H1 (cell line): ENCODE measurements around the gene SNRPA1. TPM values are rescaled to one million over a fixed set of nuclear protein-coding genes. Genes with fewer than 3 reads are reported as not detected.
A peak's percentile ranks its signal among the peaks of the same experiment; 100 is the strongest.

Experiments used
- CTCF ChIA-PET: fragments of 300-600 bp; sonication (Branson Sonifier 250); formaldehyde crosslinking; loops from one replicate; lab custom pipeline; 2021; ENCODE audit not compliant: partially characterized antibody; lab: Charles Lee
- POLR2A ChIA-PET: fragments of 300-600 bp; sonication (Branson Sonifier 250); formaldehyde crosslinking; loops from one replicate; lab custom pipeline; 2021; ENCODE audit warnings: inconsistent platforms; ENCODE audit not compliant: partially characterized antibody; lab: Charles Lee
- DNase-seq, 2 experiments: peaks; one replicate each; pipeline versions ENCODE4 v3.0.0 to v3.0.0-alpha.2; 2010 to 2022; ENCODE audit warnings: low spot score in 2 of 2, low read depth in 1 of 2, mixed read lengths in 1 of 2
- FAIRE-seq: peaks from 2 replicates; lab custom pipeline; 2011; peaks lifted over from hg19 to GRCh38; lab: Jason Lieb, UNC
- H2AFZ ChIP-seq: 2 replicates; pipeline ENCODE4 v1.8.1; 2012; ENCODE audit warnings: low read length, inconsistent platforms
- H2AK5ac ChIP-seq: 2 replicates; pipeline ENCODE4 v1.6.1; 2013; ENCODE audit warnings: low read depth, low read length
- H2BK120ac ChIP-seq: replicated peaks from 2 replicates; pipeline ENCODE3; 2013; ENCODE audit warnings: low read depth, low read length, inconsistent platforms
- H2BK12ac ChIP-seq: 2 replicates; pipeline ENCODE4 v1.6.1; 2013; ENCODE audit warnings: low read depth, low read length
- H2BK15ac ChIP-seq: 2 replicates; pipeline ENCODE4 v1.6.1; 2013; ENCODE audit warnings: low read length
- H2BK20ac ChIP-seq: 2 replicates; pipeline ENCODE4 v1.6.1; 2013; ENCODE audit warnings: low read length
- H2BK5ac ChIP-seq: 2 replicates; pipeline ENCODE4 v1.6.1; 2013; ENCODE audit warnings: low read depth, low read length
- H3K14ac ChIP-seq: 2 replicates; pipeline ENCODE4 v1.6.1; 2013; ENCODE audit warnings: inconsistent platforms; ENCODE audit not compliant: insufficient read length
- H3K18ac ChIP-seq: 2 replicates; pipeline ENCODE4 v1.6.1; 2013; ENCODE audit warnings: low read length; ENCODE audit errors: extremely low read depth
- H3K23ac ChIP-seq: 2 replicates; pipeline ENCODE4 v1.6.1; 2013; ENCODE audit warnings: inconsistent platforms; ENCODE audit not compliant: insufficient read length
- H3K23me2 ChIP-seq: 2 replicates; pipeline ENCODE4 v1.6.1; 2013; ENCODE audit warnings: low read depth, low read length
- H3K27ac ChIP-seq: 2 replicates; pipeline ENCODE4 v1.6.1; 2011; ENCODE audit warnings: low read depth, low read length, inconsistent platforms
- H3K27me3 ChIP-seq, 4 experiments: replicated peaks in 1 of 4; 1 replicate in 1 of 4; 2 replicates in 3 of 4; pipeline versions ENCODE4 v1.6.1 to v1.8.1; 2011 to 2013; ENCODE audit warnings: low read length in 3 of 4, mild to moderate bottlenecking in 3 of 4, inconsistent platforms in 2 of 4, mixed read lengths in 2 of 4, moderate library complexity in 1 of 4; ENCODE audit not compliant: control insufficient read depth in 3 of 4, insufficient read depth in 3 of 4; ENCODE audit errors: extremely low read depth in 1 of 4
- H3K36me3 ChIP-seq, 4 experiments: 2 replicates each; pipeline versions ENCODE4 v1.6.1 to v1.8.1; 2011 to 2013; ENCODE audit warnings: mild to moderate bottlenecking in 4 of 4, low read length in 3 of 4, moderate library complexity in 2 of 4, control low read depth in 1 of 4, inconsistent platforms in 1 of 4; ENCODE audit not compliant: insufficient read depth in 4 of 4, control insufficient read depth in 2 of 4
- H3K4ac ChIP-seq: replicated peaks from 2 replicates; pipeline ENCODE3; 2013; ENCODE audit warnings: low read length, low read depth, mixed read lengths, inconsistent platforms; ENCODE audit not compliant: insufficient read length
- H3K4me1 ChIP-seq, 4 experiments: replicated peaks in 1 of 4; 1 replicate in 1 of 4; 2 replicates in 3 of 4; pipeline versions ENCODE4 v1.6.1 to v1.8.1; 2011 to 2013; ENCODE audit warnings: low read length in 3 of 4, inconsistent platforms in 2 of 4, mixed read lengths in 1 of 4; ENCODE audit not compliant: insufficient read depth in 4 of 4, control insufficient read depth in 3 of 4
- H3K4me2 ChIP-seq, 2 experiments: 2 replicates each; pipeline versions ENCODE4 v1.6.1 to v1.8.1; 2011 to 2013; ENCODE audit warnings: low read depth in 2 of 2, low read length in 2 of 2, control low read depth in 1 of 2, inconsistent platforms in 1 of 2, mild to moderate bottlenecking in 1 of 2; ENCODE audit not compliant: insufficient read depth in 1 of 2
- H3K4me3 ChIP-seq, 4 experiments: fragments of 200-600, 300-600 bp in 1 of 4; sonication (generic), shearing (Covaris generic), sonication (Bioruptor Twin) in 1 of 4; 2 replicates each; pipeline versions ENCODE4 v1.5.1 to v1.8.1; 2011 to 2016; ENCODE audit warnings: low read length in 4 of 4, low read depth in 3 of 4, control low read depth in 2 of 4, inconsistent platforms in 2 of 4, mild to moderate bottlenecking in 2 of 4, mixed read lengths in 1 of 4, moderate library complexity in 1 of 4; ENCODE audit not compliant: insufficient read depth in 2 of 4; ENCODE audit errors: extremely low read depth in 1 of 4
- H3K56ac ChIP-seq: replicated peaks from 2 replicates; pipeline ENCODE3; 2013; ENCODE audit warnings: low read depth, mild to moderate bottlenecking, mixed read lengths, low read length, inconsistent platforms; ENCODE audit not compliant: insufficient read length
- H3K79me1 ChIP-seq: 2 replicates; pipeline ENCODE4 v1.6.1; 2013; ENCODE audit warnings: low read depth, low read length, control low read depth
- H3K79me2 ChIP-seq, 2 experiments: 2 replicates each; pipeline versions ENCODE4 v1.6.1 to v1.8.1; 2012 to 2013; ENCODE audit warnings: low read length in 2 of 2, mild to moderate bottlenecking in 2 of 2, inconsistent platforms in 1 of 2; ENCODE audit not compliant: insufficient read depth in 2 of 2, control insufficient read depth in 1 of 2
- H3K9ac ChIP-seq, 4 experiments: replicated peaks in 1 of 4; 1 replicate in 1 of 4; 2 replicates in 3 of 4; pipeline versions ENCODE4 v1.6.1 to v1.8.1; 2011 to 2013; ENCODE audit warnings: low read depth in 3 of 4, low read length in 3 of 4, control low read depth in 2 of 4, mild to moderate bottlenecking in 2 of 4, moderate library complexity in 2 of 4, inconsistent platforms in 1 of 4; ENCODE audit errors: extremely low read depth in 1 of 4
- H3K9me3 ChIP-seq, 2 experiments: 2 replicates each; pipeline versions ENCODE4 v1.6.1 to v1.8.1; 2012 to 2013; ENCODE audit warnings: mild to moderate bottlenecking in 2 of 2, moderate library complexity in 2 of 2, control low read depth in 1 of 2, inconsistent platforms in 1 of 2, low read depth in 1 of 2, low read length in 1 of 2, mixed read lengths in 1 of 2; ENCODE audit not compliant: insufficient read depth in 2 of 2
- H4K20me1 ChIP-seq, 2 experiments: replicated peaks in 1 of 2; 2 replicates each; pipeline versions ENCODE3 to v1.8.1; 2011 to 2013; ENCODE audit warnings: inconsistent platforms in 2 of 2, low read length in 2 of 2, mild to moderate bottlenecking in 1 of 2; ENCODE audit not compliant: insufficient read depth in 2 of 2, control insufficient read depth in 1 of 2
- H4K5ac ChIP-seq: 2 replicates; pipeline ENCODE4 v1.6.1; 2013; ENCODE audit warnings: low read length, low read depth, mixed read lengths, inconsistent platforms; ENCODE audit not compliant: insufficient read length
- H4K8ac ChIP-seq: 2 replicates; pipeline ENCODE4 v1.8.0; 2013; ENCODE audit warnings: mild to moderate bottlenecking, moderate library complexity, low read length, inconsistent platforms; ENCODE audit not compliant: insufficient read depth; ENCODE audit errors: extremely low read depth
- H4K91ac ChIP-seq: replicated peaks from 2 replicates; pipeline ENCODE3; 2013; ENCODE audit warnings: low read length, mixed read lengths, inconsistent platforms; ENCODE audit not compliant: insufficient read length
- BACH1 ChIP-seq: IDR thresholded peaks from 2 replicates; pipeline ENCODE4 v1.6.1; 2012; ENCODE audit warnings: low read length, improper control_type of control experiment
- BRCA1 ChIP-seq: IDR thresholded peaks from 2 replicates; pipeline ENCODE4 v1.6.1; 2012; ENCODE audit warnings: low read depth, low read length, improper control_type of control experiment
- CHD2 ChIP-seq: IDR thresholded peaks from 2 replicates; pipeline ENCODE4 v1.6.1; 2012; ENCODE audit warnings: low read length, improper control_type of control experiment
- CREB1 ChIP-seq: IDR thresholded peaks from 2 replicates; pipeline ENCODE4 v1.6.1; 2012; ENCODE audit warnings: inconsistent platforms
- KDM5A ChIP-seq: fragments of 200-600 bp; IDR thresholded peaks from 2 replicates; pipeline ENCODE4 v1.7.1; 2012; ENCODE audit warnings: mild to moderate bottlenecking, low read length, inconsistent platforms, mixed read lengths
- RBBP5 ChIP-seq: IDR thresholded peaks from 2 replicates; pipeline ENCODE4 v1.7.1; 2012; ENCODE audit warnings: low read depth, mild to moderate bottlenecking, inconsistent platforms, low read length, moderate library complexity, borderline replicate concordance
- RNF2 ChIP-seq: fragments of 200-900, 300-1000 bp; sonication (generic); IDR thresholded peaks from 2 replicates; pipeline ENCODE4 v1.7.1; 2016; ENCODE audit warnings: borderline replicate concordance, low read depth, mild to moderate bottlenecking, antibody characterized with exemption, low read length; ENCODE audit not compliant: poor library complexity, severe bottlenecking; ENCODE audit errors: missing control alignments
- SP4 ChIP-seq: IDR thresholded peaks from 2 replicates; pipeline ENCODE4 v1.6.1; 2012; ENCODE audit warnings: low read length, inconsistent platforms
- YY1 ChIP-seq: IDR thresholded peaks from 2 replicates; pipeline ENCODE4 v1.6.1; 2011; ENCODE audit warnings: low read depth, mild to moderate bottlenecking, low read length
- ZNF274 ChIP-seq: IDR thresholded peaks from 2 replicates; pipeline ENCODE4 v1.7.0; 2012; ENCODE audit warnings: low read length, borderline replicate concordance; ENCODE audit errors: extremely low read depth
- WGBS, 2 experiments: shearing (Covaris generic) in 1 of 2; methylation state at CpG; one replicate each; pipeline versions ENCODE4 v1.1.6 to v1.1.7; 2013 to 2015; ENCODE audit warnings: low lambda C conversion rate in 2 of 2, mixed read lengths in 2 of 2, inconsistent platforms in 1 of 2, low coverage in 1 of 2, missing lambda C conversion rate in 1 of 2; ENCODE audit not compliant: insufficient replicate concordance in 2 of 2, insufficient coverage in 1 of 2, insufficient read length in 1 of 2; ENCODE audit errors: extremely low coverage in 1 of 2, missing lambda C conversion rate in 1 of 2; 5-methylcytosine and 5-hydroxymethylcytosine counted together
- polyA plus RNA-seq, 7 experiments: library from polyadenylated mRNA; depleted of rRNA in 3 of 7; stranded (reverse) in 5 of 7; unstranded in 2 of 7; fragments of >200 nt in 5 of 7; fragments of 200-250 nt in 2 of 7; gene quantifications; 1 replicate in 5 of 7; 2 replicates in 1 of 7; 4 replicates in 1 of 7; pipeline versions ENCODE4 v1.2.1 to v1.2.3, GENCODE V29; 2011 to 2013; ENCODE audit warnings: missing spikeins in 2 of 7, mixed read lengths in 2 of 7
- total RNA-seq: library from RNA; stranded (reverse); fragmentation: NEBNext Ultra II Directional; extraction: Animal tissue kit (Norgen Biotek cat#: 25700); gene quantifications from 2 replicates; pipeline ENCODE4 v1.2.1, GENCODE V29; 2021

Gene SNRPA1
- total and polyA plus RNA-seq, 2 of the 8 experiments (the other 6 are each of a cell fraction or from before 2014, with no cell fraction given), result 140 to 221 TPM

DNA sequence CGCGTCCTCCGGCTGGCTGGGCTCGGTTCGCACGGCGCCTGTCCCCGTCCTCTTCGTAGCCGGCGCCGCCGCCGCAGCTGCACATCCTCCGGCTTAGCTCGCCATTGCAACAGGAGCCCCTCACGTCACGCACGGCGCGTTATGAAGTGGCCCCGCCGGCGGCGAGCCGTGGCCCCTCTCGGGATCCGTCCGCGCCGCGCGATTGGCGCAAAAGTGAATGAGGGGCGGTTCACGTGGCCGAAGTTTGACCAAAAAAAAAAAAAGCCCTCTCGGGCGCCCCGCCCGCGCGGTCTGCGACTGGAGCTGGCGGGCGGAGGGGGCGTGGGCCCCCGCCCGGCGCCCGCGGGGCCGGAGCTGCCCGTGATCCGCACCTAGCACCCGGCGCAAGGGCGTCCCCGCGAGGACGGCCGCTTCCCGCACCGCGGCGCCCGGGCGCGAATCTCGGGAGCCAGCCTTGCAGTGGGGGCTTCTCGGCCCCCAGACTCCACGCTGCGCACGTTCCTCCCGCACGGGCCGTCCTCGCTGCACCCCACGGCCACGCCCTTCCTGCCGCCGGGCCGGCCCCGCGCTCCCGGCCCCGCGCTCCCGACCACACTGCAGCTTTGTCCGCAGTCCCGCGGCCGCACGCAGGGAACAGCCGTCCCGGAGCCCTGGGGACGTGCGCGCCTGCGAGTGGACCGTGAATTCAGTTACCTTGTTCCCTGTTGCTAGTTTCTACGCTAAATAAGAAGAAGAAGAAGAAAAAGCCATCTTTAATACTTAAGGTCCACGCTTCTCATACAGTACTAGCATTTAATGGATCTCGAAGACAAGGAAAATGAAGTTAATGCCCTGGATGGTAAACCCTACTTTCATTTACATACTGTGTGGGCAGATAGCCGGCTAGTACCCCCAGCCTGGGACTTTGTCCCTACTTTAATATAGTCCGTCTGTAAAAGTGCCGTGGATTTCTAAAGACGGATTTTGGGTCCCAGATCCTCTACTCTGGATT, 42.9 kb downstream of the SNRPA1 start, which contains the start of gene CHSY1:
TSS of gene CHSY1 (minus strand) at position 219 of the 991 bp plus-strand sequence. CDS start 592 bp downstream, outside the sequence.
- Histone ChIP-seq H3K18ac (peak within 1 kb of the TSS; percentile 84), H3K9me3 (no peaks in the 10 kb centered on the region), H3K79me2 (peaks cover 19 to 43% of the 10 kb centered on the region in 2 experiments), H2BK12ac (no peak within 1 kb of the TSS), H3K4me2 (peak within 1 kb of the TSS; percentile 89 to 97), H3K23ac (no peak within 1 kb of the TSS), H3K27ac (peak within 1 kb of the TSS; percentile 18; the same call in 1 of the 2 replicates), H2BK5ac (peak within 1 kb of the TSS; percentile 26; the same call in 1 of the 2 replicates), H3K4me1 (peaks cover 6 to 14% (median 11%) of the 10 kb centered on the region in 4 experiments), H2AK5ac (no peak within 1 kb of the TSS), H3K14ac (no peak within 1 kb of the TSS), H3K27me3 (peaks cover 0 to 3% (median 0%) of the 10 kb centered on the region in 4 experiments; a peak in 3 of 7 replicates), H3K36me3 (peaks cover 0 to 3% (median 0%) of the 10 kb centered on the region in 4 experiments; a peak in 1 of 8 replicates), H4K5ac (no peak within 1 kb of the TSS), H3K9ac (peak within 1 kb of the TSS; percentile 75 to 88 (median 84); a peak in 6 of 7 replicates), H3K79me1 (peaks cover 5% of the 10 kb centered on the region), H3K4ac (no peak within 1 kb of the TSS), H2BK20ac (no peak within 1 kb of the TSS), H3K4me3 (peak within 1 kb of the TSS; percentile 55 to 77 (median 74)), H3K23me2 (peaks cover 13% of the 10 kb centered on the region), H2BK120ac (no peak within 1 kb of the TSS), H4K8ac (peak within 1 kb of the TSS; percentile 88), H2AFZ (no peak within 1 kb of the TSS), H4K20me1 (peaks cover 9 to 18% of the 10 kb centered on the region in 2 experiments), H3K56ac (peak within 1 kb of the TSS; percentile 27), H4K91ac (peak within 1 kb of the TSS; percentile 61), H2BK15ac (no peak within 1 kb of the TSS)
- DNase-seq (peak in 1 of 2 experiments; percentile 80), FAIRE-seq (no peak)
- POLR2A ChIA-PET, result interaction anchor here (0.6 to 5.1 kb wide), 15 partner anchors 8 to 183 kb away, joined by 3 to 18 read pairs (median 4); no protein-coding TSS in a partner anchor
- CTCF ChIA-PET, result interaction anchor here (0.6 to 9.9 kb wide), 10 partner anchors 9 to 855 kb away, joined by 3 to 216 read pairs (median 4); no protein-coding TSS in a partner anchor
- WGBS, 2 experiments, result 5% methylated on average over 77 of the region's 108 CpGs; no CpG with 5 or more reads in 1 of the 2 experiments
- peak; percentile 10; the same call in 1 of the 2 replicates for TF ChIP-seq BACH1
- TF ChIP-seq BRCA1, result no peak
- no peak for TF ChIP-seq KDM5A
- TF ChIP-seq SP4, result no peak
- TF ChIP-seq CREB1, result no peak; the same call in 1 of the 2 replicates
- TF ChIP-seq YY1, result 0 out of 2 replicates have a peak, but pooled peaks have one; percentile 35
- no peak for TF ChIP-seq RNF2
- TF ChIP-seq CHD2, result no peak
- 0 out of 2 replicates have a peak, but pooled peaks have one; percentile 64 for TF ChIP-seq RBBP5
- TF ChIP-seq ZNF274, result no peak
